ENCODE measurements around the gene CLDN11.

DNA sequence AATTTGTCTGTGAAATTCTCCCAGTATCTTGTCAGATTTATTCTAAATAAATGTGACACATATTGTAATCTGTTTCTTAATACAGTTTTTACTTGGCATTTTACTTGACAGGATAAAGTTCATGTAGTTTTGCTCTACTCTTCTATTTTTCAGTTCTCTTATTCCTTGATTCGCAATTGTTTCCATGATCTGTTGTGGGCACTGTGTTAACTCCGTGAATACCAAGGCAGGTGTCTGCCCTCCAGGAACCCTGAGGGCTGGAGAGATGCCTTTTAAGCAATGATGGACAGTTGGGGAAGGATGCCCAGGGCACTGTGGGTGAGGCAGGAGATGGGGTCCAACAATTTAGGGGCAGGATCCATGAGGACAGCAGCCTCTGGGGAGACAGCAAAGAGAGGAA is 3.1 kb downstream of the CLDN11 start:
- TF ChIP-seq, protein P1, sequence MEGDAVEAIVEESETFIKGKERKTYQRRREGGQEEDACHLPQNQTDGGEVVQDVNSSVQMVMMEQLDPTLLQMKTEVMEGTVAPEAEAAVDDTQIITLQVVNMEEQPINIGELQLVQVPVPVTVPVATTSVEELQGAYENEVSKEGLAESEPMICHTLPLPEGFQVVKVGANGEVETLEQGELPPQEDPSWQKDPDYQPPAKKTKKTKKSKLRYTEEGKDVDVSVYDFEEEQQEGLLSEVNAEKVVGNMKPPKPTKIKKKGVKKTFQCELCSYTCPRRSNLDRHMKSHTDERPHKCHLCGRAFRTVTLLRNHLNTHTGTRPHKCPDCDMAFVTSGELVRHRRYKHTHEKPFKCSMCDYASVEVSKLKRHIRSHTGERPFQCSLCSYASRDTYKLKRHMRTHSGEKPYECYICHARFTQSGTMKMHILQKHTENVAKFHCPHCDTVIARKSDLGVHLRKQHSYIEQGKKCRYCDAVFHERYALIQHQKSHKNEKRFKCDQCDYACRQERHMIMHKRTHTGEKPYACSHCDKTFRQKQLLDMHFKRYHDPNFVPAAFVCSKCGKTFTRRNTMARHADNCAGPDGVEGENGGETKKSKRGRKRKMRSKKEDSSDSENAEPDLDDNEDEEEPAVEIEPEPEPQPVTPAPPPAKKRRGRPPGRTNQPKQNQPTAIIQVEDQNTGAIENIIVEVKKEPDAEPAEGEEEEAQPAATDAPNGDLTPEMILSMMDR (conservative IDR thresholded peaks at IDR 0.05 in 1 of 2, IDR thresholded peaks at IDR 0.05 in 1 of 2; ENCODE audit: low read depth in 1 of 2, low read length in 2 of 2), result no peak
- TF ChIP-seq EZH2 (IDR thresholded peaks at IDR 0.05; ENCODE audit: low read length, missing control alignments), result no peak

Measured in fibroblast of lung (primary cell).